DOHH2 (cell line): ENCODE measurements around the gene UNC5B.

Source experiments
- EZH2phosphoT487 ChIP-seq: fragments of 200-600 bp; sonication (generic); IDR thresholded peaks from 2 replicates; pipeline ENCODE4 v1.6.1; 2017; ENCODE audit warnings: borderline replicate concordance, mild to moderate bottlenecking, antibody characterized with exemption, low read length, moderate library complexity, mixed read lengths
- TF ChIP-seq, protein P1 (sequence below): fragments of 200-600 bp; sonication (generic); IDR thresholded peaks from one replicate; pipeline ENCODE4 v1.5.1; 2014; ENCODE audit warnings: antibody characterized with exemption, mild to moderate bottlenecking, low read depth, low read length; ENCODE audit not compliant: poor library complexity, severe bottlenecking

DNA sequence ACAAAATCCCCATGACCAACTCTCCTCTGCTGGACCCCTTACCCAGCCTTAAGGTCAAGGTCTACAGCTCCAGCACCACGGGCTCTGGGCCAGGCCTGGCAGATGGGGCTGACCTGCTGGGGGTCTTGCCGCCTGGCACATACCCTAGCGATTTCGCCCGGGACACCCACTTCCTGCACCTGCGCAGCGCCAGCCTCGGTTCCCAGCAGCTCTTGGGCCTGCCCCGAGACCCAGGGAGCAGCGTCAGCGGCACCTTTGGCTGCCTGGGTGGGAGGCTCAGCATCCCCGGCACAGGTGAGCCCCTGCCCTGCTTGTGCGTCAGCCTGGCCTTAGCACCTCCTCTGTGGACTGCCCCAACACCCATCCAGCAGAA lies 79.1 kb downstream of the UNC5B start:
- TF ChIP-seq, protein P1, sequence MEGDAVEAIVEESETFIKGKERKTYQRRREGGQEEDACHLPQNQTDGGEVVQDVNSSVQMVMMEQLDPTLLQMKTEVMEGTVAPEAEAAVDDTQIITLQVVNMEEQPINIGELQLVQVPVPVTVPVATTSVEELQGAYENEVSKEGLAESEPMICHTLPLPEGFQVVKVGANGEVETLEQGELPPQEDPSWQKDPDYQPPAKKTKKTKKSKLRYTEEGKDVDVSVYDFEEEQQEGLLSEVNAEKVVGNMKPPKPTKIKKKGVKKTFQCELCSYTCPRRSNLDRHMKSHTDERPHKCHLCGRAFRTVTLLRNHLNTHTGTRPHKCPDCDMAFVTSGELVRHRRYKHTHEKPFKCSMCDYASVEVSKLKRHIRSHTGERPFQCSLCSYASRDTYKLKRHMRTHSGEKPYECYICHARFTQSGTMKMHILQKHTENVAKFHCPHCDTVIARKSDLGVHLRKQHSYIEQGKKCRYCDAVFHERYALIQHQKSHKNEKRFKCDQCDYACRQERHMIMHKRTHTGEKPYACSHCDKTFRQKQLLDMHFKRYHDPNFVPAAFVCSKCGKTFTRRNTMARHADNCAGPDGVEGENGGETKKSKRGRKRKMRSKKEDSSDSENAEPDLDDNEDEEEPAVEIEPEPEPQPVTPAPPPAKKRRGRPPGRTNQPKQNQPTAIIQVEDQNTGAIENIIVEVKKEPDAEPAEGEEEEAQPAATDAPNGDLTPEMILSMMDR = no peak
- TF ChIP-seq EZH2phosphoT487 = no peak
